ENCODE measurements around the gene RFT1.

RFT1 gene

GRCh38 chr3:53126601-53127000 is 3.6 kb downstream of the RFT1 start:
- Histone ChIP-seq H4K20me1 (no peaks in the 10 kb centered on the region), H3K36me3 (peaks cover 58% of the 10 kb centered on the region), H3K9ac (no peak overlapping the region), H3K27ac (no peak overlapping the region), H3K4me1 (peaks cover 32% of the 10 kb centered on the region), H3K4me2 (no peak overlapping the region), H3K4me3 (no peak overlapping the region), H3K9me3 (no peaks in the 10 kb centered on the region), H3K27me3 (no peaks in the 10 kb centered on the region)
- no peak for TF ChIP-seq Cebpa-rat (IDR thresholded peaks at IDR 0.05)

- no peak overlapping the region for H3K27ac ChIP-seq
- no peaks in the 10 kb centered on the region for H3K9me3 ChIP-seq
- H3K9ac ChIP-seq: no peak overlapping the region
- H3K4me3 ChIP-seq: no peak overlapping the region
- H3K27me3 ChIP-seq: no peaks in the 10 kb centered on the region
- no peaks in the 10 kb centered on the region for H4K20me1 ChIP-seq
- no peak for TF ChIP-seq Cebpa-rat (IDR thresholded peaks at IDR 0.05)
- H3K36me3 ChIP-seq: peaks cover 84% of the 10 kb centered on the region
- H3K4me2 ChIP-seq: no peak overlapping the region
- peaks cover 14% of the 10 kb centered on the region; the same call in 1 of the 2 replicates for H3K4me1 ChIP-seq
These were observed 6.3 kb downstream of the RFT1 start for GRCh38 chr3:53123953-53124352.

GRCh38 chr3:53123510-53123909 is 6.7 kb downstream of the RFT1 start:
- H4K20me1 ChIP-seq: no peaks in the 10 kb centered on the region
- no peak overlapping the region for H3K27ac ChIP-seq
- no peak for TF ChIP-seq Cebpa-rat (IDR thresholded peaks at IDR 0.05)
- H3K4me3 ChIP-seq: no peak overlapping the region
- H3K9me3 ChIP-seq: no peaks in the 10 kb centered on the region
- 0 out of 2 replicates have a peak, but pooled peaks cover 9% of the 10 kb centered on the region for H3K4me1 ChIP-seq
- no peak overlapping the region for H3K9ac ChIP-seq
- no peak overlapping the region for H3K4me2 ChIP-seq
- H3K27me3 ChIP-seq: no peaks in the 10 kb centered on the region
- H3K36me3 ChIP-seq: peaks cover 89% of the 10 kb centered on the region

- H3K27ac ChIP-seq: no peak overlapping the region
- H3K9me3 ChIP-seq: no peaks in the 10 kb centered on the region
- no peak overlapping the region for H3K9ac ChIP-seq
- 0 out of 2 replicates have a peak, but pooled peaks cover 7% of the 10 kb centered on the region for H3K4me1 ChIP-seq
- H3K4me2 ChIP-seq: no peak overlapping the region
- no peaks in the 10 kb centered on the region for H4K20me1 ChIP-seq
- peaks cover 94% of the 10 kb centered on the region for H3K36me3 ChIP-seq
- no peak for TF ChIP-seq Cebpa-rat (IDR thresholded peaks at IDR 0.05)
- H3K27me3 ChIP-seq: no peaks in the 10 kb centered on the region
- H3K4me3 ChIP-seq: no peak overlapping the region
These were observed 7.3 kb downstream of the RFT1 start for GRCh38 chr3:53122933-53123305.

GRCh38 chr3:53122255-53122932 is 7.8 kb downstream of the RFT1 start:
- Histone ChIP-seq H4K20me1 (no peaks in the 10 kb centered on the region), H3K4me3 (no peak overlapping the region), H3K4me2 (no peak overlapping the region), H3K4me1 (0 out of 2 replicates have a peak, but pooled peaks cover 7% of the 10 kb centered on the region), H3K9ac (no peak overlapping the region), H3K9me3 (no peaks in the 10 kb centered on the region), H3K36me3 (peaks cover 99% of the 10 kb centered on the region), H3K27me3 (no peaks in the 10 kb centered on the region), H3K27ac (no peak overlapping the region)
- TF ChIP-seq Cebpa-rat (IDR thresholded peaks at IDR 0.05): no peak

GRCh38 chr3:53120336-53120735 is 9.9 kb downstream of the RFT1 start:
- Histone ChIP-seq H3K4me3 (no peak overlapping the region), H3K4me1 (no peaks in the 10 kb centered on the region), H3K36me3 (peaks cover 100% of the 10 kb centered on the region), H3K9me3 (no peaks in the 10 kb centered on the region), H3K27ac (no peak overlapping the region), H3K9ac (0 out of 2 replicates have a peak overlapping the region, but pooled peaks have one; percentile 10), H3K4me2 (no peak overlapping the region), H3K27me3 (no peaks in the 10 kb centered on the region), H4K20me1 (no peaks in the 10 kb centered on the region)
- no peak for TF ChIP-seq Cebpa-rat (IDR thresholded peaks at IDR 0.05)

GRCh38 chr3:53116956-53117355 is 13.3 kb downstream of the RFT1 start:
- Histone ChIP-seq H3K4me2 (no peak overlapping the region), H3K9ac (no peak overlapping the region), H3K4me3 (no peak overlapping the region), H3K36me3 (peaks cover 98% of the 10 kb centered on the region), H4K20me1 (no peaks in the 10 kb centered on the region), H3K27me3 (no peaks in the 10 kb centered on the region), H3K4me1 (no peaks in the 10 kb centered on the region), H3K9me3 (no peaks in the 10 kb centered on the region), H3K27ac (no peak overlapping the region)
- TF ChIP-seq Cebpa-rat (IDR thresholded peaks at IDR 0.05): no peak

GRCh38 chr3:53114412-53115074 is 15.7 kb downstream of the RFT1 start:
- no peak overlapping the region for H3K4me2 ChIP-seq
- no peaks in the 10 kb centered on the region for H3K27me3 ChIP-seq
- H3K4me1 ChIP-seq: no peaks in the 10 kb centered on the region
- no peak overlapping the region for H3K27ac ChIP-seq
- no peaks in the 10 kb centered on the region for H4K20me1 ChIP-seq
- TF ChIP-seq Cebpa-rat (IDR thresholded peaks at IDR 0.05): no peak
- no peak overlapping the region for H3K9ac ChIP-seq
- H3K4me3 ChIP-seq: no peak overlapping the region
- H3K36me3 ChIP-seq: peaks cover 96% of the 10 kb centered on the region
- H3K9me3 ChIP-seq: no peaks in the 10 kb centered on the region

- Histone ChIP-seq H3K4me1 (no peaks in the 10 kb centered on the region), H3K4me2 (no peak overlapping the region), H3K27me3 (no peaks in the 10 kb centered on the region), H3K27ac (no peak overlapping the region), H3K9ac (no peak overlapping the region), H3K4me3 (no peak overlapping the region), H4K20me1 (no peaks in the 10 kb centered on the region), H3K9me3 (no peaks in the 10 kb centered on the region), H3K36me3 (peaks cover 96% of the 10 kb centered on the region)
- no peak for TF ChIP-seq Cebpa-rat (IDR thresholded peaks at IDR 0.05)
These were observed 16.2 kb downstream of the RFT1 start for GRCh38 chr3:53114011-53114400.

- no peak overlapping the region for H3K27ac ChIP-seq
- peaks cover 96% of the 10 kb centered on the region for H3K36me3 ChIP-seq
- TF ChIP-seq Cebpa-rat (IDR thresholded peaks at IDR 0.05): no peak
These were observed 16.8 kb downstream of the RFT1 start for GRCh38 chr3:53113293-53114010.

More at GRCh38 chr3:53113293-53114010, 16.8 kb downstream of the RFT1 start:
- Histone ChIP-seq H3K4me1 (no peaks in the 10 kb centered on the region), H3K4me3 (no peak overlapping the region), H3K27me3 (no peaks in the 10 kb centered on the region), H3K9me3 (no peaks in the 10 kb centered on the region), H3K9ac (no peak overlapping the region), H3K4me2 (no peak overlapping the region), H4K20me1 (no peaks in the 10 kb centered on the region)
